HG03060 (cell line): ENCODE results near the gene KIDINS220.

Experiments
- ATAC-seq: cut with Tn5 transposase; IDR thresholded peaks from one replicate; pipeline ENCODE4 v1.9.1; 2021; ENCODE audit warnings: low read depth, moderate number of reproducible peaks; ENCODE audit not compliant: unreplicated experiment

The KIDINS220 gene

DNA sequence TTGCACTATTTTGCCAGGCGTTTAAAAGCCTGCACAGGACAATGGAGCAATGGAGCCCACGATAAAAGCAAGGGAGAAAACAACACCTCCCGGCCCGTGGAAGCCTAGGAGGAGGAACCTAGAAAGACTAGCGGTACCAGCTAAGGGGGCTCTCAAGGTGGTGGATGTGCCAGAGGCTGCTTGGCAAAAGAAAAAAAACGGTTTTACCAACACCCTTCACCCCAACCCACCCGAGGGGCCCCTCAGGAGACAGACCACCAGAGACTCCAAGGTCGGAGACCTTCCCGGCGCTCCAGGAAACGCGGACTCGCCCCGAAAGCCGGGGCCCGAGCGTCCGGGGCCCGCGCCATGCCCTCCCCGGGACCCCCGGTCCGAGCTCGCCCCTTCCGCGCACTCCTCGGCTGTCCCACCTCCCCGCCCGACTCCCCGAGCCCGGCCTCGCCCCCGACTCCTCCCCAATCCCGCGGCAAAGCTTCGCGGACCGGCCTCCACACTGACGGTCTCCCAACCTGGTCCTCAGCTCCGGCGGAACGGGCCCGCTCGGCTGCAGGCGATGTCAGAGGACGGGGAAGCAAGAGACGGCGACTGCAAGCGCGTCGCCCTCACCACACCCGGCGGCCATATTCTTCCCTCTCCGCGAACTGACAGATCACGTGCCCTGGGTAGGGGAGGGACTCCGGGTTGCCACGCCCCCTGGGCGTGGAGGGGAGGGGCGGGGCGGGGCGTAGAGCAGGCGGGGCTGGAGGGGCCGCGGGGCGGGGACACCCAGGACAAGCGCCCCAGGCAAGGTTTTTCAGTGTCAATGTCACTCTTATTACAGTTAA is at the start of gene KIDINS220:
Gene KIDINS220 (minus strand): TSS at position 643 of the 824 bp plus-strand sequence. CDS start 10,520 bp downstream, outside the sequence.
- ATAC-seq: peak; percentile 57

DNA sequence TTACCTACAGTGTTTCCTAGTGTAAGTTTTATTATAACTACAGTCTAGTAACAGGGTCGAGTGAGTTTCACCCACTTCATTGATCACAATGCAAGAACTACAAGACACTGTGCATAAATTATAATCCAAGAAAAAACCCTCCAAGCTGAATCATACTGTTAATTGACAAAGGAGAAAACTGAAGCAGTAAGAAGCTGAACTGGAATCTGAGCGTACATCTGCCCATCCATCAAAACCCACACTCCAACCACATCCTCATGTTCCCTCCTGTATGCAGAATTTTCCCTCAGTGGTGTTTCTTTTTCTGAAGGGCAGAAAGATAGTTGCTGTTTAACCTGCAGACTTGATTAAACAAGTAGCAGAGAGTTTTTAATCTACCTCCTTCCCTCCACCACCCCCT is 49.5 kb upstream of the KIDINS220 start:
- no peak for ATAC-seq

DNA sequence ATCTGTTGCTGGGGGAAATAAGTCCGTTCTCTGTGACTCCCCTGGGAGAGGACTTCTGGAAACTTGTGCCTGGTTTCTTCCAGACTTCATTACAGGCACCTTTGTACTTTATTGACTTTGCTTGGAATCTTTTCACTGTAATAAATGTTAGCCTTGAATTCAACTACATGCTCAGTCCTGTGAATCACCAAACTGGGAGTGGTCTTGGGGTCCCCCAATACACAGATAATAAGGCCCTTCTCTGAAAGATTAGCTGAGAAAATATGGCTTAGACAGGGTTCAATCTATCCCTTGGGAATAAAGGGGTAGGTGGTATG is 48.7 kb upstream of the KIDINS220 start:
- ATAC-seq: no peak

DNA sequence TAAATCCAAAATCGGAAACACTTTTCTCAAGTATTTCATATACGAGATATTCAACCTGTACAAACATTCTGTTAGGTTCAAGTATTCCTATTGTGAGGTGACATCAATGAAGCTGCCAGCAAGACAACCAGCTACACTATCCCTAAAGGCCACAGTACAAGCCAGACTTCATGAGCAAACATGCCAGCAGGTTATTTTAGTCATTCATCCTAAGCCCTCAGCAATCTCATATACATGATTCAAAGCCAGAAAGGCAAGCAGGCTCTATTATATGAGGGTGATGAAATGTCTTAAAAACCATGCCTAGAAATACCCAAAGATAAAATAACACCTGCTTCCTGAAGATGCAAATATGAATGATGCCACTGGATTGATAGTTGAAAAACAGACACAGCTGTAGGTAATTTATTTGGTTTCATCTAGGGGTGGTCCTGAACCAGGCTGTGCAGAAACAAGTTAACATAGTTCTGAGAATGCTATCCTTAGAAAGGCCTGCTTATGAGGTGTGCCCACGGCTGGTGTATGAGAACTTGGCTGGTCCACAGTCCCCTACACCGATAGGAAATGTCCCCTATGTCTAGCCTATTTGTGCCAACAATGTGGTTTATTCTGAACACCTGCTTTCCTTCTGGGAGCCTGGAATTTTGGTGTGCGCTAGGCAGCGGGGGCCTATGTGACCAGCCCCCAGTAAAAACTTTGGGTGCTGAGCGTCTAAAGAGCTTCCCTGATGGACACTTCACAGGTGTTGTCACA is 48.2 kb upstream of the KIDINS220 start:
- no peak for ATAC-seq

DNA sequence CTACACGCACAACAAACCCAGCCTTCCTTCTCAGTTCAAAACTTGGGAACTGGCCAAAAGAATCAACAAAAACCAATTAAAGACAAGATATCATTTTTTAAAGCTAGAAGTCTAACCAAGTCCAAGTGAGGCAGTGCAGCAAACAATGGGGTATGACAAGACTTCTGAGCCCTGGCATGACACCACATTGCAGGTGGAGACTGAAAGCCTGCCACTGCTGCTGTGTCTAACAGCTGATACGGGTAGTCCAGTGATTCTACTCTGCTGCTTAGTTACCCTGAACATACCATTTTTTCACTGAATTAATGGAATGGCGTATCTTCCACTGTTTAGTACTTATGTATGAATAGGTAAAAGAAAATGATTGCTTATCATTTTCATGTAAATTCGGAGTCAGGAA is 47.4 kb upstream of the KIDINS220 start:
- no peak for ATAC-seq

DNA sequence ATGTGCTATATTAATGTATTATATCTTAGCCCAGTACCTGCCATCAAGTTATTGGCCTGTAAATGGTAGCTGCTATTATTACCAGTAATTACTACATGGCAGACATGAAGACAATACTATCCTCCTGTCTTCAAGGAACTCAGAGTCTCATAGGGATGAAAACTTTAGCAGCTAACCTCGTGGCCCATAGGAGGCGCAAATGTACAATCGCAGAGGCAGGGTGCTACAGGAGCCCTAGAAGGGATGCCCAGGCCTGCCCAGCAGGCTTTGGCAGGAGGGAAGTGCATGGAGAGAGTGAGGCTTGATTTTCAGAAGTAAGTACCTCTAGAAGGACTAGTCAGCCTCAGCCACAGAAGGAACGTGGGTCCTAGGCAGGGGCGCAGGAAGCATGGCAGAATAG is 44.7 kb upstream of the KIDINS220 start:
- ATAC-seq: no peak

DNA sequence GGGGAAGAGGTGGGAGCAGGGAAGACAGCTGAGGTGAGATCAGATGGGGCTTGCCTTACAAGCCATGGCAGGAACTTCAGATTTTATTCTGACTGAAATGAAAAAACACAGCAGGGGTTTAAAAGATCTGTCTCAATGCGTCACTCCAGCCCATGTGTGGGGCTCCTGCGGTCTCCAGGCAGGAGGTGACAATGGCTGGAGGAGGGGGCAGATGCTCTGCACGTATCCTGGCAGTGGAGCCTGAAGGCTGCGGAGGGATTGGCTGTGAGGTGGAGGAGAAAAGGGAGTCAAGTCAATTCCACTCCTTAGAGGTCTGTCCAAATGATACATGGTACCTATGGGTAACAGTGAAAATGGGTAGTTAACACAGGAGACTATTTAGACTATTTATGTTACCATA is 40.5 kb upstream of the KIDINS220 start:
- no peak for ATAC-seq

DNA sequence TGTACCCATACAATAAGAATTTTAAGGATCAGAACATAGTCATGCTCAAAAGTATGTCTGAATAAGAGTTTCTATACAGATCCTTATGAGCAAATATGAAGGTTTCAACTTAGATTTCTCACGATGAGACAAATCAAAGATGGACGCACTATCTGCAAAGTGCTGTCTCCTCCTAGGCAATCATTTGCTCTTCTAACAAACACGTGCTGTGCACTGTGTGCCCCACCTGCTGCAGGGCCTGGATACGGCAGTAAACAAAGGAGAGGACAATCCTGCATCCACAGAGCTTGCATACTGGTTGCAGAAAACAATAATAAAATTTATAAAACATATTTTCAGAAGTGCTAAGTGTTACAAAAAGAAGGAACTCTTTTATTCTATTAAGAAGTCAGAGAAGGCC is 39.9 kb upstream of the KIDINS220 start:
- ATAC-seq: no peak

DNA sequence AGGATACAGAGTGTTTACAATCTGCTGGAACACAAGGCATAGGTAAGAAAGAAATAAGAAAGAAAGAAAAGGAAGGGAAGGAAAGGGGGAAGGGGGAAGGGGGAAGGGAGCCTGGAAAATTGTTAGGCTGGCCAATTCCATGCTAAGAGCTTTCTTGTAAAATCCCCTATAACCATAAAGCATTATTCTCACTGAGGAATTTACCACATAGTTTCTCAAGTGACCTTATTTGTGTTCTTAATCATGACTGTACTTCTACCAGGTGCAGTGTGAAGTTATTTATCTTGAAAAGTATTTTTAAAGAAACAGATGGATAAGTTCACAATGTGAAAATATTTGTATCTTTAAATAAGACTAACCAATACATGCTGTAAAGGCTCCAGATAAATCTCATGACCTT is 39.2 kb upstream of the KIDINS220 start:
- ATAC-seq: no peak

DNA sequence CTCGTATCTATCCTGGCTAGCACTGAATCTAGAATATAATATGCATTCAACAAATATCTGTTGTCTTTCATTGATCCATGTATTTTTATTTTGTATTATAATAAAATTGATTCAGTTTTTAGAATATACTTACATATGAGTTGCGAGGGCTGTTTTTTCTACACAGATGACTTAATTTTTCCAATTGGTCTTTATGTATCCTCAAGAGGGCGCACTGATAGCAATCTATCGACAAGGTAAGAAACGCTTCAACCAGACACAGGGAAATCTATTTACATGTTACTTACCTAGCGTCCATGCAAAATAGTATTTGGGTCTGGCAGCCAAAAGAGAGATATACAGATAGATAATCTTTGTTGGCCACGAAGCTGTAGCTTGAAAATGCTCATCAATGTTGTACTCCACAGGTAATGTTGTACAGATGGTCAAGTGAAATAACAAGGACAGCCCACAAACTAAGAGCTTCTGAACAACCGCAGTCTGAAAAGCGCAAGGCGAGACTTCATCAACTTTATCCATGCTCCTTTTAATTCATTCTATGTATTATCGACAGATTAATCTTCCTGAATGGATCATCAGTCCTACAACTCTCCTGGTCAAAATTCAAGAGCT is 35.5 kb upstream of the KIDINS220 start:
- no peak for ATAC-seq

DNA sequence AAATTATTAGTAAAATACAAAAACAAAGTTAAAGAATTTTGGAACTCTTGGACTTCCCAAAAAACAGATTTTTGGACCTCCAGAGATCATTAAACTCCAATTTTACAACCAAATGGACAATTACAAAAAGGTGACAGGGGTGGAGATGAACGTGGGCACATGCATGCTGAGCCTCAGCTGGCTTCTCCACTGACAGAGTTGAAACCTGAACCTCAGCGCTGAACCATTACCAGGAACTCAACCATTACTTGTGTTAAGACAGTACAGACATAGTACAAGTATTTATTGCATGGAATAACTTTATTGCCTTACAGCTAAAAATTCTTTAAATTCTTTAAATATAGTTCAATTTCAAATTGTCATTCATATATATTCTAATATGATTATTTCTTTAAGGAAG is 33.0 kb upstream of the KIDINS220 start:
- no peak for ATAC-seq

DNA sequence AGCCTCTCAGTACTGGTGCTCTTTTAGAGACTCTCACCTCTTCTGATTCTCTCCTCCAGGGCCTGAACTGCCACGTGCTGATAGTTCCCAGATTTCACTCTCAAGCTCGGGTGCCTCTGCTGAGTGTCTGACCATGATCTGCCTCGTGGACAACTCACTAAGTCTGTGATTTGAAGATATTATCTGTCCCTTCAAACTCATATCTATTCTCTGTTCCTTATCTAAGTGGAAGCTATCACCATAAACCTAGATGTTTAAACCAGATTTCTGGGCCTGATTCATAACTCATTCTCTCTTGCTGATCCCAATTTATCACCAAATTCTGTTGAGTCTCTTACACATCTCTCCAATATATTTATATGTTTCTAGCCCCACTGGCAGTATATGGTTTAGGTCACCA is 29.9 kb upstream of the KIDINS220 start:
- no peak for ATAC-seq

DNA sequence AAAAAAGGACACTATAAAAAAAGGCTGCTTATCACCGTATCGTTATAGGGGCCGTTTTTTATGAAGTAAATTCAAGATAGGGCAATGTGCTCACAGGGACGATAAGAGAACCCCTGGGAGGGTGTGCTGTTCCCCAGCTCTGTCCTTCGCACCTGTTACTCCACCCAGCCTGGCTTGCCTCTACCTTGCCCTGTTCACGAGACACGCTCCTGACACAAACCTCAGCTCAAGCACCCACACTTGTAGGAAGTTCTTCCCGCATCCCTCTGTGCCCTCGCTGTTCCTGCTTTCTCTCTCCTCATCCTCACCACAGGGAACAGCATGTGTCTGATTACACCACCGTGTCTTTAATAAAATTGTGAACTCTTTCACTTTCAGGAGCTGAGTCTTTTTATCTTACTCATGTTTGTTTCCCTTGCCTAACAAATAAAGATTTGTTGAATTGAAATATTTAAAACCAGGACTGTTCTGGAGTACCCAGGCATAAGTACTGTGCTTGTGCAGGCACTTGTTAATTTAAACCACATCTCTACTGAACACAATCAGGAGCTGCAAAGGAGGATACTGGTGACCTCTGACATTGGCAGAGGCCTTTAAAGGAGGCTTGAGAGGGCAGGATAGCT is 26.0 kb upstream of the KIDINS220 start:
- ATAC-seq: no peak

DNA sequence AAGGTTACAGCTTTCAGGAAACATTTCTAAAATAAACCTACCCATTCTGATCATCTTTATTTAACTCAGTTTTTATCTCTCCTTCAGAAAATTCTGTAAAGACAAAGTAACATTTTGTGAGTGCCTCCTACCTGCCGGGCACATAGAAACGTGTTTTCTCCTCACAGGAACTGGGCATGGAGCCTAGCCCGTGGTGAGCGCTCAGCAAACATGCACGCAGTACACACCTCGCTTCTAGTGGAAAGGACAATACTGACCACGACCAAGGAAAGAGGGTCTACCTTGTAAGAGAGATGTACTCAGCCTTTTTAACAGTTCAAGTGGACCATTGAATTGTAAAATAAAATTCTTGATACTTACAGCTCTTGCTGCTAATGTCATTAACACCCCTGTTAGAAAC is 24.8 kb upstream of the KIDINS220 start:
- no peak for ATAC-seq

DNA sequence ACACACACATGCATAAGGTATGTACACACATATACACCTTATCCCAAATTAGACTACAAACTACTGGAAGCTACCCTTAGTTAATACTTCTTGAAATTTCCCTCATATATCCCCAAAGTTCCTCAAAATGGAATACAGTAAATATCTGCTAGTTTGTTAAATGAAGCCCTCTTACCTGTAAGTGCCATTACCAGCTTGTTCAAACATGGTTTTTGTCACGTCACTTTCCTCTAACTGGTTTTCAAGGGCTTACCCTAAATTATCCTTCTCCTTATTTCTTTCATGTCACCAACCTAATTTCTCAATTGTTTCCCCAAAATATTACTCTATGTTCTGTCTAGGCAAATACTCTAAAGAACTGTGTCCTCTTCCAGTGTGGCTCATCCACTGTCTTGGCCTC is 24.4 kb upstream of the KIDINS220 start:
- ATAC-seq: no peak

DNA sequence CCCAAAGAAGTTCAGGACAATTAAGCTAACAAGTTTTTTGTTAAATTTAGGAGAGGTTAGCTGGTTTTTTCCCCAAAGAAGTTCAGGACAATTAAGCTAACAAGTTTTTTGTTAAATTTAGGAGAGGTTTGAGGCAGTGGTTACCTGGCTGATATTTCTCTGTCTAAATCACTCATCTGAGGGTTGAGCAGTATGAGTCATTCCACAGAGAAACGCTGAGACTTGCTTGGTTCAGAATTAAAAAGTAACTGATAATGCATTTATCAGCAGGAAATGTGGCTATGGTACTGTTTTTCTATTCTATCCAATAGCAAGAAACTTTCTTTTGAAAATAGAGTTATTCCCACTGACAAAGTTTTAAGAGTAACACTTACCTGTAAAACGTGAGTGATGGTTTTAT is 22.8 kb upstream of the KIDINS220 start:
- no peak for ATAC-seq

DNA sequence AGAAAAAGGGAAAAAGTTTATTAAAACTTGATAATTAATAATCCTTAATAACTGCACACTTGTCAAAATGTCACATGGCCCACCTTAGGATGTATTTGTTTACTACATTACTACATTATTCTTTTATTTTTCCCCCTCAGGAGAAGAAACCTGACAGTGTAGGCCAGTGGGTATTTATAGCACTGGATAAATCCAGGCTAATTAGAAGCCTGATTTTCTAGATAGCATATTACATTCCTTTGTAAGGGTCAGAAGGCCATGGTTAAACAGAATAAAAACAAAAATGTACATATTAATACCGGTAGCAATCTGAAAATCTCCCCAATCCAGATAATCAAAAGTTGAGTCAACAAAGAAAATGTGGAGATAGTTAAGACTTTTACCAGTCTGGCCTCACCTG is 21.5 kb upstream of the KIDINS220 start:
- ATAC-seq: no peak

DNA sequence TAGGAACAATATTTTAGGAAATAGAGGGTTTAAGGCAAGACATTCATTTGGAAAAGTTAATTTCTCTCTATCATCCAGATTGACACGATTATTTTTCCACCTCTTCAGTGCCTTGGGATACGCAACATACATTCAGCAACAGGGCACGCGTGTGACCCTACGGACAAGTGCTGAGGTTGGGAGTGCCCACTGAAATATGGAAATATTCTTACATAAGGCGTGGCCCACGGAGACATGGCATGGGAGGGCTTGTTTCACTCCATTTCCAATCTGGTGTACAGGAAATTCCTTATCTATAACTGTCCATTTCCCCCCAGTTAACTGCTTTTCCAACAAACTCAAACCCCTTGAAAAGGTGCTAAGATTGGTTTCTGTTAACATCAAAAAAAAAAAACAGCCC is 20.9 kb upstream of the KIDINS220 start:
- no peak for ATAC-seq

DNA sequence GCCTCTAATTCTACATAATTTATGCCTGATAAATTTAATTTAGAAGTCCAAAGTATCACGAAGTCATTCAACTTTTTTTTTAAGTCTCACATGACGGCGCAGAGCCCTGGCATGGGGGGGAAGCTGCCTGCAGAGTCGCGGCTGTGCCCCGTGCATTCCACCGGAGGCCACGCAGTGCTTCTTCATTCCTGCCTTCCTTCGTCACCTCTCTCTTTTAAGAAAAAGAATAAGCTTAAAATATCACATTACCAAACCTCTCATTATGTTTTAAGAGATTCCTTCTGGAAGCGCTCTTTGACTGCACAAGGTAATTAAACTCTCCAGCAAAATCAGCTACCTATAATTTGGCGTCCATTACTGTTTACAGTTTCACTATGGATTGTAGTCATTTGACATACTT is 20.3 kb upstream of the KIDINS220 start:
- ATAC-seq: no peak

DNA sequence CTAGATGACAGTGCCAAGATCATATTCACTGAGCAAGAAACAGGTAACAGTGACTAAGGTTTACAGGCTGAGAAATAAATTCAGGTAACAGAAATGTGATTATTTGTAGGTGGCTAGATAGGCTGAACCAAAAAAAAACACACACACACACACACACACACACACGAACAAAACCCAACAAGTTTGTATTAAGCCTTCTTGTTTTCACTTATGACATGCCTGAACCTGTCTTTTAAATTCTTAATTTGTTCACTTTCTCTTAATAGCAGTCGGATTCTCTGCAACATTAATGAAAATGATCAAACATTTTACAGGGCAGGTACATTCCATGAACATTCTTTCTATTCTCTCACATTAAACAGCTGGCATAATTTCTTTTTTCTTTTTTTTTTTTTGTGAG is 18.8 kb upstream of the KIDINS220 start:
- ATAC-seq: no peak

DNA sequence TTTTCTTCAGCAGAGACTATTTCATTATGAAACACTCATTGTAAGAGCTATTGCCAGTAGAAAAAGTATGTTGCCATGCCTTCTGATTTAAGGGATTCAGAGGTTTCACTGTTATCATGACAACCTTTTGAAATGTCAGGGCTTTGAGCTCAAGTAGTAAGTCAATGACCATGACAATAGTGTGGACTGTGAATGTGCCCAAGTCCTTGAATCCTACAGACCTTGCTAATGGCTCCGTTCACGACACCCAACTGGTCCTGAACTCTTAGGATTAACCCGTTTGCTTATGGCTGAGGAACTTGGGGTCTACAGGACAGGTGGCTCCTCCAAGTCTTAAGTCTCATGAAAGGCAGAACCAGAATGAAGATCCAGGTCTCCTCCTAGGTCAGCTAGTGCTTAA is 17.6 kb upstream of the KIDINS220 start:
- no peak for ATAC-seq
